Activated CD4-positive, alpha-beta T cell treated with anti-CD3 and anti-CD28 coated beads, Interleukin-2, amount 10 ng/mL, durations not matched to agents 7 days and 5 days (primary cell): Measurements from ENCODE around the gene EPS15. TPM values are rescaled to one million over a fixed set of nuclear protein-coding genes. Genes with fewer than 3 reads are reported as not detected.
A peak's percentile ranks its signal among the peaks of the same experiment; 100 is the strongest.
"Not testable (repeated sequence)": the region's sequence is repeated elsewhere in the genome, so short reads cannot be mapped to it uniquely, and the experiment has no call there.

Experiments
- CTCF ChIA-PET: fragments of 350-600 bp; sonication (Branson Sonifier 250); formaldehyde crosslinking; loops from one replicate; lab custom pipeline; 2021; ENCODE audit warnings: antibody characterized with exemption; lab: Charles Lee
- POLR2A ChIA-PET: fragments of 350-600 bp; sonication (Branson Sonifier 250); formaldehyde crosslinking; loops from one replicate; lab custom pipeline; 2021; ENCODE audit warnings: antibody characterized with exemption; lab: Charles Lee
- DNase-seq: peaks from one replicate; pipeline ENCODE4 v3.0.0-alpha.2; 2020
- H3K27ac Mint-ChIP-seq: one replicate; pipeline ENCODE4 v1.8.0; 2021; ENCODE audit warnings: mild to moderate bottlenecking, moderate library complexity, mixed read lengths
- H3K27me3 Mint-ChIP-seq: one replicate; pipeline ENCODE4 v1.8.0; 2021; ENCODE audit warnings: mixed read lengths
- H3K36me3 Mint-ChIP-seq: one replicate; pipeline ENCODE4 v1.8.0; 2021; ENCODE audit warnings: low read depth, mixed read lengths
- H3K4me1 Mint-ChIP-seq: one replicate; pipeline ENCODE4 v1.8.0; 2021; ENCODE audit warnings: mixed read lengths
- H3K4me3 Mint-ChIP-seq: one replicate; pipeline ENCODE4 v1.8.0; 2021; ENCODE audit warnings: mild to moderate bottlenecking, moderate library complexity, mixed read lengths
- H3K9me3 Mint-ChIP-seq: one replicate; pipeline ENCODE4 v1.8.0; 2021; ENCODE audit warnings: mixed read lengths
- total RNA-seq, 2 experiments: library from RNA; stranded (reverse); gene quantifications; one replicate each; pipeline ENCODE4 v1.2.3, GENCODE V29; 2021

EPS15 gene
- total RNA-seq, 2 experiments from 2014 or later, result 53.9 to 58.8 TPM

GRCh38 chr1:51537568-51537967, 18.5 kb upstream of the EPS15 start:
- no peak overlapping the region for H3K4me3 Mint-ChIP-seq
- H3K27ac Mint-ChIP-seq, result no peak overlapping the region
- ChIA-PET POLR2A (no interaction called here), CTCF (interaction anchor here (0.8 to 1.2 kb wide), 2 partner anchors 14 kb away, joined by 3 read pairs; no protein-coding TSS in a partner anchor)
- no peaks in the 10 kb centered on the region for H3K27me3 Mint-ChIP-seq
- no peaks in the 10 kb centered on the region for H3K36me3 Mint-ChIP-seq
- H3K9me3 Mint-ChIP-seq, result no peaks in the 10 kb centered on the region
- no peak for DNase-seq
- H3K4me1 Mint-ChIP-seq, result peaks cover 15% of the 10 kb centered on the region

GRCh38 chr1:51535006-51535592, 16.0 kb upstream of the EPS15 start:
- peak; percentile 46 for DNase-seq
- Mint-ChIP-seq H3K27ac (no peak overlapping the region), H3K4me1 (peaks cover 11% of the 10 kb centered on the region), H3K36me3 (no peaks in the 10 kb centered on the region), H3K9me3 (no peaks in the 10 kb centered on the region), H3K27me3 (no peaks in the 10 kb centered on the region), H3K4me3 (no peak overlapping the region)
- POLR2A ChIA-PET, result no interaction called here
- CTCF ChIA-PET, result interaction anchor here (0.6 to 1.5 kb wide), 3 partner anchors 14 to 57 kb away, joined by 3 to 4 read pairs (median 3); no protein-coding TSS in a partner anchor

- Mint-ChIP-seq H3K4me3 (no peak overlapping the region), H3K36me3 (no peaks in the 10 kb centered on the region), H3K27ac (peak overlapping the region; percentile 6), H3K9me3 (no peaks in the 10 kb centered on the region), H3K27me3 (no peaks in the 10 kb centered on the region), H3K4me1 (peaks cover 11% of the 10 kb centered on the region)
- DNase-seq, result no peak
- ChIA-PET POLR2A (no interaction called here), CTCF (interaction anchor here (1.5 kb wide), 1 partner anchor 14 kb away, joined by 3 read pairs; no protein-coding TSS in a partner anchor)
Observed at GRCh38 chr1:51534447-51534846, 15.4 kb upstream of the EPS15 start.

- peaks cover 11% of the 10 kb centered on the region for H3K4me1 Mint-ChIP-seq
- no peaks in the 10 kb centered on the region for H3K9me3 Mint-ChIP-seq
- no peaks in the 10 kb centered on the region for H3K36me3 Mint-ChIP-seq
- no peak for DNase-seq
- ChIA-PET CTCF (no interaction called here), POLR2A (no interaction called here)
- H3K27me3 Mint-ChIP-seq, result no peaks in the 10 kb centered on the region
- no peak overlapping the region for H3K4me3 Mint-ChIP-seq
- H3K27ac Mint-ChIP-seq, result no peak overlapping the region
Observed at GRCh38 chr1:51532853-51533252, 13.8 kb upstream of the EPS15 start.

- H3K36me3 Mint-ChIP-seq, H3K9me3 Mint-ChIP-seq, DNase-seq, POLR2A ChIA-PET, H3K27me3 Mint-ChIP-seq, H3K4me3 Mint-ChIP-seq, CTCF ChIA-PET, H3K27ac Mint-ChIP-seq: not testable (repeated sequence)
- H3K4me1 Mint-ChIP-seq, result peaks cover 11% of the 10 kb centered on the region
Observed at GRCh38 chr1:51530447-51530846, 11.4 kb upstream of the EPS15 start.

GRCh38 chr1:51527144-51527543, 8.1 kb upstream of the EPS15 start:
- H3K9me3 Mint-ChIP-seq, result no peaks in the 10 kb centered on the region
- H3K4me3 Mint-ChIP-seq, result no peak overlapping the region
- no peaks in the 10 kb centered on the region for H3K36me3 Mint-ChIP-seq
- POLR2A ChIA-PET, result no interaction called here
- H3K27me3 Mint-ChIP-seq, result no peaks in the 10 kb centered on the region
- CTCF ChIA-PET, result interaction anchor here (1.3 kb wide), 1 partner anchor 13 kb away, joined by 3 read pairs; no protein-coding TSS in a partner anchor
- no peak for DNase-seq
- no peaks in the 10 kb centered on the region for H3K4me1 Mint-ChIP-seq
- no peak overlapping the region for H3K27ac Mint-ChIP-seq

- no peak for DNase-seq
- H3K4me3 Mint-ChIP-seq, result no peak overlapping the region
- POLR2A ChIA-PET, result no interaction called here
- H3K36me3 Mint-ChIP-seq, result no peaks in the 10 kb centered on the region
- H3K27me3 Mint-ChIP-seq, result no peaks in the 10 kb centered on the region
- CTCF ChIA-PET, result interaction anchor here (0.6 to 1.3 kb wide), 2 partner anchors 14 to 241 kb away, joined by 3 read pairs; no protein-coding TSS in a partner anchor
- H3K9me3 Mint-ChIP-seq, result no peaks in the 10 kb centered on the region
- H3K4me1 Mint-ChIP-seq, result no peaks in the 10 kb centered on the region
- no peak overlapping the region for H3K27ac Mint-ChIP-seq
Observed at GRCh38 chr1:51526248-51526647, 7.2 kb upstream of the EPS15 start.

GRCh38 chr1:51525295-51525694, 6.2 kb upstream of the EPS15 start:
- Mint-ChIP-seq H3K4me1 (peaks cover 9% of the 10 kb centered on the region), H3K27me3 (no peaks in the 10 kb centered on the region), H3K9me3 (no peaks in the 10 kb centered on the region), H3K27ac (no peak overlapping the region), H3K4me3 (no peak overlapping the region), H3K36me3 (no peaks in the 10 kb centered on the region)
- POLR2A ChIA-PET, result no interaction called here
- no peak for DNase-seq
- CTCF ChIA-PET, result no interaction called here

- H3K4me3 Mint-ChIP-seq, result no peak overlapping the region
- POLR2A ChIA-PET, result no interaction called here
Observed at GRCh38 chr1:51524817-51525216, 5.8 kb upstream of the EPS15 start.

GRCh38 chr1:51523931-51524330, 4.9 kb upstream of the EPS15 start:
- CTCF ChIA-PET, result interaction anchor here (0.7 to 0.9 kb wide), 2 partner anchors 14 to 18 kb away, joined by 3 to 5 read pairs; no protein-coding TSS in a partner anchor
- Mint-ChIP-seq H3K4me1 (peaks cover 18% of the 10 kb centered on the region), H3K27me3 (no peaks in the 10 kb centered on the region), H3K4me3 (no peak overlapping the region), H3K9me3 (peaks cover 3% of the 10 kb centered on the region), H3K36me3 (no peaks in the 10 kb centered on the region), H3K27ac (no peak overlapping the region)
- POLR2A ChIA-PET, result interaction anchor here (0.7 kb wide), 1 partner anchor 246 kb away, joined by 10 read pairs; no protein-coding TSS in a partner anchor
- no peak for DNase-seq

More at GRCh38 chr1:51524817-51525216, 5.8 kb upstream of the EPS15 start:
- Mint-ChIP-seq H3K36me3 (no peaks in the 10 kb centered on the region), H3K27ac (no peak overlapping the region), H3K4me1 (peaks cover 14% of the 10 kb centered on the region), H3K27me3 (no peaks in the 10 kb centered on the region), H3K9me3 (peaks cover 2% of the 10 kb centered on the region)
- CTCF ChIA-PET, result interaction anchor here (0.9 kb wide), 1 partner anchor 17 kb away, joined by 5 read pairs; no protein-coding TSS in a partner anchor
- no peak for DNase-seq

- peak; percentile 16 for DNase-seq
- Mint-ChIP-seq H3K9me3 (peaks cover 3% of the 10 kb centered on the region), H3K4me1 (peaks cover 39% of the 10 kb centered on the region), H3K27me3 (no peaks in the 10 kb centered on the region), H3K36me3 (peaks cover 4% of the 10 kb centered on the region), H3K27ac (peak overlapping the region; percentile 20), H3K4me3 (no peak overlapping the region)
- CTCF ChIA-PET, result interaction anchor here (1.0 kb wide), 1 partner anchor 15 kb away, joined by 4 read pairs; no protein-coding TSS in a partner anchor
- POLR2A ChIA-PET, result no interaction called here
Observed at GRCh38 chr1:51520700-51521248, 1.7 kb upstream of the EPS15 start.

GRCh38 chr1:51519865-51520699, 1.0 kb upstream of the EPS15 start:
- DNase-seq, result no peak
- H3K4me1 Mint-ChIP-seq, result peaks cover 46% of the 10 kb centered on the region
- peak overlapping the region; percentile 66 for H3K4me3 Mint-ChIP-seq
- H3K27me3 Mint-ChIP-seq, result no peaks in the 10 kb centered on the region
- peaks cover 3% of the 10 kb centered on the region for H3K9me3 Mint-ChIP-seq
- peak overlapping the region; percentile 9 for H3K27ac Mint-ChIP-seq
- POLR2A ChIA-PET, result no interaction called here
- CTCF ChIA-PET, result interaction anchor here (1.0 to 1.3 kb wide), 3 partner anchors 13 to 30 kb away, joined by 3 to 4 read pairs (median 3); no protein-coding TSS in a partner anchor
- H3K36me3 Mint-ChIP-seq, result peaks cover 4% of the 10 kb centered on the region
